A673 (cell line): ENCODE measurements around the gene STX4. TPM values are rescaled to one million over a fixed set of nuclear protein-coding genes. Genes with fewer than 3 reads are reported as not detected.

Experiments used
- BruUV-seq: library from RNA; stranded (reverse); fragments of 400-500 nt; replicated peaks from 2 replicates; lab custom pipeline; 2021; lab: Mats Ljungman, UMichigan
- CTCF ChIA-PET: fragments of 300-600 bp; sonication (Branson Sonifier 250); formaldehyde crosslinking; loops from one replicate; lab custom pipeline; 2022; ENCODE audit warnings: antibody characterized with exemption; lab: Charles Lee
- POLR2A ChIA-PET: fragments of 300-600 bp; sonication (Branson Sonifier 250); formaldehyde crosslinking; loops from one replicate; lab custom pipeline; 2022; ENCODE audit warnings: antibody characterized with exemption; ENCODE audit not compliant: low non-redundant PET; lab: Charles Lee
- DNase-seq: peaks from one replicate; pipeline ENCODE4 v3.0.0-alpha.2; 2015; ENCODE audit warnings: low spot score
- H3K27ac ChIP-seq: fragments of 200-600 bp; sonication (generic); 2 replicates; pipeline ENCODE4 v1.5.1; 2016; ENCODE audit warnings: mixed run types, low read depth, mild to moderate bottlenecking, mixed read lengths, antibody characterized with exemption, low read length; ENCODE audit not compliant: poor library complexity, severe bottlenecking
- H3K27me3 ChIP-seq: fragments of 200-600 bp; sonication (generic); replicated peaks from 2 replicates; pipeline ENCODE4 v1.6.1; 2017; ENCODE audit warnings: mixed run types, low read depth, mild to moderate bottlenecking, mixed read lengths, antibody characterized with exemption, low read length; ENCODE audit not compliant: insufficient read depth, poor library complexity
- H3K36me3 ChIP-seq: fragments of 200-600 bp; sonication (generic); 2 replicates; pipeline ENCODE4 v1.6.1; 2016; ENCODE audit warnings: mixed run types, mild to moderate bottlenecking, mixed read lengths, antibody characterized with exemption, low read length; ENCODE audit not compliant: insufficient read depth, poor library complexity, severe bottlenecking
- H3K4me1 ChIP-seq: fragments of 200-600 bp; sonication (generic); 2 replicates; pipeline ENCODE4 v1.6.1; 2017; ENCODE audit warnings: mixed run types, mild to moderate bottlenecking, mixed read lengths, antibody characterized with exemption, low read length; ENCODE audit not compliant: insufficient read depth, poor library complexity, severe bottlenecking
- H3K4me3 ChIP-seq: fragments of 200-600 bp; sonication (generic); 2 replicates; pipeline ENCODE4 v1.5.1; 2016; ENCODE audit warnings: low read depth, mixed run types, mild to moderate bottlenecking, mixed read lengths, low read length; ENCODE audit not compliant: poor library complexity, severe bottlenecking
- H3K9me3 ChIP-seq: fragments of 200-600 bp; sonication (generic); 2 replicates; pipeline ENCODE4 v1.6.1; 2016; ENCODE audit warnings: mixed run types, low read depth, mild to moderate bottlenecking, mixed read lengths, antibody characterized with exemption, low read length; ENCODE audit not compliant: poor library complexity, severe bottlenecking
- EZH2 ChIP-seq: fragments of 200-600 bp; sonication (generic); IDR thresholded peaks from 2 replicates; pipeline ENCODE4 v1.6.1; 2017; ENCODE audit warnings: borderline replicate concordance, low read depth, mild to moderate bottlenecking, mixed read lengths, antibody characterized with exemption, low read length; ENCODE audit not compliant: poor library complexity, severe bottlenecking
- intact Hi-C: fragments of 100-400 bp; cut with micrococcal nuclease; formaldehyde crosslinking; loops from one replicate; pipeline ENCODE4 v1.10.0; 2022; ENCODE audit not compliant: unreplicated experiment
- total RNA-seq: library from RNA; stranded (reverse); gene quantifications from 2 replicates; pipeline ENCODE4 v1.2.3, GENCODE V29; 2021
- TF ChIP-seq, protein P1 (sequence below): fragments of 300-800, 200-600 bp; sonication (generic); conservative IDR thresholded peaks from 2 replicates; pipeline ENCODE4 v1.5.1; 2017; ENCODE audit warnings: low read depth, mild to moderate bottlenecking, antibody characterized with exemption, low read length, moderate library complexity, mixed read lengths

The STX4 gene
- total RNA-seq, 1 experiment from 2014 or later: 31.2 TPM

DNA sequence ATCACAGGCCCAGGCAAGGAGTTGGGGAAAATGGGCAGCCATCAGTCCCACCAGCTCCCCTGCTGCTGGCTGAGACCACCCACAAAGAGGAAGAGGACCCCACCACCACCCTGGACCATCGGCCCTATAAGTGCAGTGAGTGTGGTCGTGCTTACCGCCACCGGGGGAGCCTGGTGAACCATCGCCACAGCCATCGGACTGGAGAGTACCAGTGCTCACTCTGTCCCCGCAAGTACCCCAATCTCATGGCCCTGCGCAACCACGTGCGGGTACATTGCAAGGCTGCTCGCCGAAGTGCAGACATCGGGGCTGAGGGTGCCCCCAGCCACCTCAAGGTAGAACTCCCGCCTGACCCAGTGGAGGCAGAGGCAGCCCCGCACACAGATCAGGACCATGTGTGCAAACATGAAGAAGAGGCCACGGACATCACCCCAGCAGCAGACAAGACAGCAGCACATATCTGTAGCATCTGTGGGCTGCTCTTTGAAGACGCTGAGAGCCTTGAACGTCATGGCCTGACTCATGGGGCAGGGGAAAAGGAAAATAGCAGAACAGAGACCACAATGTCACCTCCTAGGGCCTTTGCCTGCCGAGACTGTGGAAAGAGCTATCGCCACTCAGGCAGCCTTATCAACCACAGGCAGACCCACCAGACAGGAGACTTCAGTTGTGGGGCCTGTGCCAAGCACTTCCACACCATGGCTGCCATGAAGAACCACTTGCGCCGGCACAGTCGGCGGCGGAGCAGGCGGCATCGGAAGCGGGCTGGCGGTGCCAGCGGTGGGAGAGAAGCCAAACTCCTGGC, 44.4 kb downstream of the STX4 start:
- ChIA-PET POLR2A (no interaction called here), CTCF (no interaction called here)
- Histone ChIP-seq H3K27me3 (no peaks in the 10 kb centered on the region), H3K9me3 (no peaks in the 10 kb centered on the region), H3K4me1 (peaks cover 7% of the 10 kb centered on the region), H3K27ac (no peak overlapping the region), H3K4me3 (no peak overlapping the region), H3K36me3 (peaks cover 45% of the 10 kb centered on the region)
- intact Hi-C loops: no loop called here
- no peak for DNase-seq
- BruUV-seq: no TSS peak
- TF ChIP-seq, protein P1, sequence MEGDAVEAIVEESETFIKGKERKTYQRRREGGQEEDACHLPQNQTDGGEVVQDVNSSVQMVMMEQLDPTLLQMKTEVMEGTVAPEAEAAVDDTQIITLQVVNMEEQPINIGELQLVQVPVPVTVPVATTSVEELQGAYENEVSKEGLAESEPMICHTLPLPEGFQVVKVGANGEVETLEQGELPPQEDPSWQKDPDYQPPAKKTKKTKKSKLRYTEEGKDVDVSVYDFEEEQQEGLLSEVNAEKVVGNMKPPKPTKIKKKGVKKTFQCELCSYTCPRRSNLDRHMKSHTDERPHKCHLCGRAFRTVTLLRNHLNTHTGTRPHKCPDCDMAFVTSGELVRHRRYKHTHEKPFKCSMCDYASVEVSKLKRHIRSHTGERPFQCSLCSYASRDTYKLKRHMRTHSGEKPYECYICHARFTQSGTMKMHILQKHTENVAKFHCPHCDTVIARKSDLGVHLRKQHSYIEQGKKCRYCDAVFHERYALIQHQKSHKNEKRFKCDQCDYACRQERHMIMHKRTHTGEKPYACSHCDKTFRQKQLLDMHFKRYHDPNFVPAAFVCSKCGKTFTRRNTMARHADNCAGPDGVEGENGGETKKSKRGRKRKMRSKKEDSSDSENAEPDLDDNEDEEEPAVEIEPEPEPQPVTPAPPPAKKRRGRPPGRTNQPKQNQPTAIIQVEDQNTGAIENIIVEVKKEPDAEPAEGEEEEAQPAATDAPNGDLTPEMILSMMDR: no peak
- TF ChIP-seq EZH2: no peak

DNA sequence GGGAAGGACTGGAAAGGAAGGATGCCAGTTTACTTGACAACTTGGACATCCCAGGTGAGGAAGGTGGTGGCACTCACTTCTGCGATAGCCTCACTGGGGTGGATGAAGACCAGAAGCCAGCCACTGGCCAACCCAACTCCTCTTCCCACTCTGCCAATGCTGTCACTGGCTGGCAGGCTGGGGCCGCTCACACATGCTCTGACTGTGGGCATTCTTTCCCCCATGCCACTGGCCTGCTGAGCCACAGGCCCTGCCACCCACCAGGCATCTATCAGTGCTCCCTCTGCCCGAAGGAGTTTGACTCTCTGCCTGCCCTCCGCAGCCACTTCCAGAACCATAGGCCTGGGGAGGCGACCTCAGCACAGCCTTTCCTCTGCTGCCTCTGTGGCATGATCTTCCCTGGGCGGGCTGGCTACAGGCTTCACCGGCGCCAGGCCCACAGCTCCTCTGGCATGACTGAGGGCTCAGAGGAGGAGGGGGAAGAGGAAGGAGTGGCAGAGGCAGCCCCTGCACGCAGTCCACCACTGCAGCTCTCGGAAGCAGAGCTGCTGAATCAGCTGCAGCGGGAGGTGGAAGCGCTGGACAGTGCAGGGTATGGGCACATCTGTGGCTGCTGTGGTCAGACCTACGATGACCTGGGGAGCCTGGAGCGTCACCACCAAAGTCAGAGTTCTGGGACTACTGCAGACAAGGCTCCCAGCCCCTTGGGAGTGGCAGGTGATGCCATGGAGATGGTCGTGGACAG, 45.4 kb downstream of the STX4 start:
- no TSS peak for BruUV-seq
- no peaks in the 10 kb centered on the region for H3K9me3 ChIP-seq
- POLR2A ChIA-PET: no interaction called here
- H3K36me3 ChIP-seq: peaks cover 45% of the 10 kb centered on the region
- no peak overlapping the region for H3K4me3 ChIP-seq
- no peak for DNase-seq
- H3K27ac ChIP-seq: no peak overlapping the region
- intact Hi-C loops: no loop called here
- peaks cover 7% of the 10 kb centered on the region for H3K4me1 ChIP-seq
- CTCF ChIA-PET: no interaction called here
- no peaks in the 10 kb centered on the region for H3K27me3 ChIP-seq
- TF ChIP-seq, protein P1: no peak
- no peak for TF ChIP-seq EZH2

DNA sequence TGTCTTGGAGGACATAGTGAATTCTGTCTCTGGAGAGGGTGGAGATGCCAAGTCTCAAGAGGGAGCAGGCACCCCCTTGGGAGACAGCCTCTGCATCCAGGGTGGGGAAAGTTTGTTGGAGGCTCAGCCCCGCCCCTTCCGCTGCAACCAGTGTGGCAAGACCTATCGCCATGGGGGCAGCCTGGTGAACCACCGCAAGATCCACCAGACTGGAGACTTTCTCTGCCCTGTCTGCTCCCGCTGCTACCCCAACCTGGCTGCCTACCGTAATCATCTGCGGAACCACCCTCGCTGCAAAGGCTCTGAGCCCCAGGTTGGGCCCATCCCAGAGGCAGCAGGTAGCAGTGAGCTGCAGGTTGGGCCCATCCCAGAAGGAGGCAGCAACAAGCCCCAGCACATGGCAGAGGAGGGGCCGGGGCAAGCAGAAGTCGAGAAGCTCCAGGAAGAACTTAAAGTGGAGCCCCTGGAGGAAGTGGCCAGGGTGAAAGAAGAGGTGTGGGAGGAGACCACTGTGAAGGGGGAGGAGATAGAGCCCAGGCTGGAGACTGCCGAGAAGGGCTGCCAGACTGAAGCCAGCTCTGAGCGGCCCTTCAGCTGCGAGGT, 46.1 kb downstream of the STX4 start:
- ChIA-PET POLR2A (no interaction called here), CTCF (no interaction called here)
- H3K36me3 ChIP-seq: peaks cover 50% of the 10 kb centered on the region
- BruUV-seq: no TSS peak
- TF ChIP-seq, protein P1: no peak
- peaks cover 7% of the 10 kb centered on the region for H3K4me1 ChIP-seq
- intact Hi-C loops: no loop called here
- H3K27me3 ChIP-seq: no peaks in the 10 kb centered on the region
- no peak for DNase-seq
- no peak overlapping the region for H3K4me3 ChIP-seq
- H3K27ac ChIP-seq: no peak overlapping the region
- no peaks in the 10 kb centered on the region for H3K9me3 ChIP-seq
